Urothelium cell line (cell line): ENCODE results near the gene TRIM17.

Experiments used
- DNase-seq: peaks from one replicate; pipeline ENCODE4 v3.0.0; 2011; ENCODE audit warnings: low spot score, mixed read lengths
- FAIRE-seq: peaks from 2 replicates; lab custom pipeline; 2011; peaks lifted over from hg19 to GRCh38; lab: Jason Lieb, UNC

TRIM17 gene

GRCh38 chr1:228359613-228360532, 56.8 kb downstream of the TRIM17 start:
- no peak for FAIRE-seq

GRCh38 chr1:228358764-228359612, 57.7 kb downstream of the TRIM17 start:
- DNase-seq: no peak
- no peak for FAIRE-seq

More at GRCh38 chr1:228359613-228360532, 56.8 kb downstream of the TRIM17 start:
- no peak for DNase-seq

- DNase-seq (no peak), FAIRE-seq (no peak)
Measured at GRCh38 chr1:228358039-228358763, 58.5 kb downstream of the TRIM17 start.
